ENCODE results near the gene GPATCH2. TPM values are rescaled to one million over a fixed set of nuclear protein-coding genes. Genes with fewer than 3 reads are reported as not detected.

Gene GPATCH2
- total RNA-seq, 1 donor from 2014 or later, result 39.3 TPM

GRCh38 chr1:217650674-217651073 lies 19.8 kb upstream of the GPATCH2 start:
- H4K20me1 ChIP-seq (ENCODE audit: low read depth), result no peaks in the 10 kb centered on the region
- no peaks in the 10 kb centered on the region for H3K4me1 ChIP-seq
- Mint-ChIP-seq H3K4me1 (no peaks in the 10 kb centered on the region), H3K9me3 (no peaks in the 10 kb centered on the region), H3K27ac (no peak overlapping the region), H3K36me3 (no peaks in the 10 kb centered on the region), H3K4me3 (no peak overlapping the region), H3K27me3 (ENCODE audit: insufficient read depth, low read depth) (no peaks in the 10 kb centered on the region)
- H3K4me2 ChIP-seq, result no peak overlapping the region
- no peaks in the 10 kb centered on the region for H3K79me2 ChIP-seq (ENCODE audit: low read depth)
- H3K4me3 ChIP-seq, result no peak overlapping the region
- H2AFZ ChIP-seq (replicated peaks), result no peak overlapping the region
- no peaks in the 10 kb centered on the region for H3K36me3 ChIP-seq
- no peak overlapping the region for H3K27ac ChIP-seq
- no peak for DNase-seq (ENCODE audit: low spot score)
- no peak overlapping the region for H3K9ac ChIP-seq
- H3K9me3 ChIP-seq (ENCODE audit: low read depth), result no peaks in the 10 kb centered on the region
- TF ChIP-seq CTCF (IDR thresholded peaks at IDR 0.05) (no peak), EZH2 (IDR thresholded peaks at IDR 0.05) (no peak), EZH2phosphoT487 (IDR thresholded peaks at IDR 0.05) (no peak)
- no peaks in the 10 kb centered on the region for H3K27me3 ChIP-seq
- no peaks in the 10 kb centered on the region for H3F3A ChIP-seq (ENCODE audit: low read depth)

GRCh38 chr1:217647791-217648190 lies 16.9 kb upstream of the GPATCH2 start:
- H3K9ac ChIP-seq, result no peak overlapping the region
- H3K27ac Mint-ChIP-seq, result no peak overlapping the region
- H3K36me3 Mint-ChIP-seq, result no peaks in the 10 kb centered on the region
- no peaks in the 10 kb centered on the region for H3K4me1 Mint-ChIP-seq
- H3K4me1 ChIP-seq, result no peaks in the 10 kb centered on the region
- H3K4me2 ChIP-seq, result no peak overlapping the region
- no peaks in the 10 kb centered on the region for H3K9me3 ChIP-seq (ENCODE audit: low read depth)
- no peaks in the 10 kb centered on the region for H4K20me1 ChIP-seq (ENCODE audit: low read depth)
- no peak for DNase-seq (ENCODE audit: low spot score)
- no peak overlapping the region for H3K27ac ChIP-seq
- H3K4me3 Mint-ChIP-seq, result no peak overlapping the region
- no peaks in the 10 kb centered on the region for H3K9me3 Mint-ChIP-seq
- no peaks in the 10 kb centered on the region for H3K27me3 ChIP-seq
- TF ChIP-seq CTCF (IDR thresholded peaks at IDR 0.05) (no peak), EZH2 (IDR thresholded peaks at IDR 0.05) (no peak), EZH2phosphoT487 (IDR thresholded peaks at IDR 0.05) (no peak)
- no peak overlapping the region for H2AFZ ChIP-seq (replicated peaks)
- no peaks in the 10 kb centered on the region for H3K79me2 ChIP-seq (ENCODE audit: low read depth)
- no peaks in the 10 kb centered on the region for H3F3A ChIP-seq (ENCODE audit: low read depth)
- H3K36me3 ChIP-seq, result no peaks in the 10 kb centered on the region
- no peaks in the 10 kb centered on the region for H3K27me3 Mint-ChIP-seq (ENCODE audit: insufficient read depth, low read depth)
- no peak overlapping the region for H3K4me3 ChIP-seq

GRCh38 chr1:217642455-217642854 lies 11.6 kb upstream of the GPATCH2 start:
- Histone ChIP-seq H3K4me2 (no peak overlapping the region), H3K27ac (no peak overlapping the region), H2AFZ (replicated peaks) (no peak overlapping the region), H3K4me3 (no peak overlapping the region), H3K9ac (no peak overlapping the region), H3F3A (ENCODE audit: low read depth) (no peaks in the 10 kb centered on the region), H3K36me3 (no peaks in the 10 kb centered on the region), H3K4me1 (no peaks in the 10 kb centered on the region), H4K20me1 (ENCODE audit: low read depth) (no peaks in the 10 kb centered on the region), H3K79me2 (ENCODE audit: low read depth) (no peaks in the 10 kb centered on the region), H3K27me3 (no peaks in the 10 kb centered on the region), H3K9me3 (ENCODE audit: low read depth) (no peaks in the 10 kb centered on the region)
- Mint-ChIP-seq H3K4me3 (no peak overlapping the region), H3K27me3 (ENCODE audit: insufficient read depth, low read depth) (no peaks in the 10 kb centered on the region), H3K36me3 (no peaks in the 10 kb centered on the region), H3K27ac (no peak overlapping the region), H3K9me3 (no peaks in the 10 kb centered on the region), H3K4me1 (no peaks in the 10 kb centered on the region)
- no peak for DNase-seq (ENCODE audit: low spot score)
- no peak for TF ChIP-seq CTCF (IDR thresholded peaks at IDR 0.05)
- no peak for TF ChIP-seq EZH2phosphoT487 (IDR thresholded peaks at IDR 0.05)
- TF ChIP-seq EZH2 (IDR thresholded peaks at IDR 0.05), result no peak
